Kidney (tissue), 14 donors: ENCODE measurements around the gene DTNB. TPM values are rescaled to one million over a fixed set of nuclear protein-coding genes. Genes with fewer than 3 reads are reported as not detected.
A peak's percentile ranks its signal among the peaks of the same experiment; 100 is the strongest.

Experiments used
- DNase-seq, 5 donors: peaks; one replicate each; pipeline ENCODE4 v3.0.0-alpha.2; 2013 to 2020
- FAIRE-seq: peaks from 2 replicates; lab custom pipeline; 2012; peaks lifted over from hg19 to GRCh38; lab: Jason Lieb, UNC
- H3K27ac ChIP-seq, 2 donors: one replicate each; pipeline ENCODE4 v1.7.0; 2013; ENCODE audit warnings: low read depth in 2 of 2, low read length in 2 of 2, inconsistent platforms in 1 of 2
- H3K27me3 ChIP-seq: one replicate; pipeline ENCODE4 v1.7.1; 2013; ENCODE audit warnings: low read length, inconsistent platforms; ENCODE audit not compliant: control insufficient read depth, insufficient read depth
- H3K36me3 ChIP-seq, 3 donors: one replicate each; pipeline versions ENCODE4 v1.7.0 to v1.7.1; 2013; ENCODE audit warnings: low read length in 3 of 3, control low read depth in 1 of 3, inconsistent platforms in 1 of 3; ENCODE audit not compliant: insufficient read depth in 3 of 3, control insufficient read depth in 2 of 3
- H3K4me1 ChIP-seq, 3 donors: one replicate each; pipeline versions ENCODE4 v1.7.0 to v1.7.1; 2013; ENCODE audit warnings: low read length in 3 of 3, inconsistent platforms in 1 of 3, low read depth in 1 of 3; ENCODE audit not compliant: control insufficient read depth in 2 of 3, insufficient read depth in 2 of 3
- H3K4me3 ChIP-seq, 3 donors: one replicate each; pipeline versions ENCODE4 v1.7.0 to v1.8.1; 2013; ENCODE audit warnings: low read length in 3 of 3, control low read depth in 1 of 3, inconsistent platforms in 1 of 3
- H3K9ac ChIP-seq, 3 donors: one replicate each; pipeline versions ENCODE4 v1.7.0 to v1.7.1; 2013; ENCODE audit warnings: low read length in 3 of 3, control low read depth in 1 of 3, inconsistent platforms in 1 of 3
- H3K9me3 ChIP-seq, 3 donors: one replicate each; pipeline versions ENCODE4 v1.7.0 to v1.7.1; 2013; ENCODE audit warnings: low read length in 3 of 3, control low read depth in 1 of 3, inconsistent platforms in 1 of 3; ENCODE audit not compliant: control insufficient read depth in 2 of 3, insufficient read depth in 1 of 3
- intact Hi-C: fragments of 100-400 bp; cut with DNase I; formaldehyde crosslinking; loops from one replicate; pipeline ENCODE4 v1.11.1; 2022
- polyA plus RNA-seq: library from polyadenylated mRNA; stranded (reverse); fragments of 350-450 nt; fragmentation: Illumina TruSeq; extraction: RNeasy Lipid Tissue Mini Kit (QIAGEN cat#74804); gene quantifications from one replicate; pipeline ENCODE4 v1.2.3, GENCODE V29; 2014; ENCODE audit warnings: low read depth, low replicate concordance; ENCODE audit not compliant: insufficient read depth
- total RNA-seq: library from RNA; stranded (reverse); fragmentation: NEBNext Ultra II Directional; extraction: Animal tissue kit (Norgen Biotek cat#: 25700); gene quantifications from one replicate; pipeline ENCODE4 v1.2.1, GENCODE V29; 2021
- TF ChIP-seq, protein P1 (sequence below): IDR thresholded peaks from 3 replicates; pipeline ENCODE4 v1.5.1; 2012; ENCODE audit warnings: mild to moderate bottlenecking, moderate library complexity, borderline replicate concordance; ENCODE audit not compliant: insufficient read depth; ENCODE audit errors: extremely low read depth
- donor health status: control.
- donor health status: control.
- donor health status: control.
- donor health status: control.
- donor health status: control.
- donor health status: DM: yes; HTN: yes; CAD: no.
- donor health status: Normal renal cell carcinoma (clear cell type).

The DTNB gene
- total and polyA plus RNA-seq, 2 donors from 2014 or later, result 23.0 to 28.1 TPM

DNA sequence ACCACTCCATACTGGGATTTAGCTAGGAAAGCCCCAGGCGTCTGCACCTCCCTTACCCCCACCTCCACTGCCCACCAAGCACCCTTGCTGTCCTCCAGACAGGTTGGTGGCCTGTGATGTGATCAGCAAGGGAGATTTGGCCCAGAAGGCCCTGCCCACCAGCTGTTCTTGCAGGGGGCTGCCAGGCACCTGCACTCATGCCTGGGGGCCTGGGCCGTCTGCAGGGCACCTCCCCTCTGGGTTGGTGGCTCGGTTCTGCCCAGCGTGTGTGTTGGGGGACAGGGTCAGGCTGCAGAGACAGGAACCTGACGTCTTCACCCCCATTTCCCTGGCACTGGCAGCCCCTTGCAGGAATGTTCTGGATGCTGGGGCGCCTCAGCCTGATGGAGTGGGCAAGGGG lies 337.4 kb downstream of the DTNB start:
- no peak for DNase-seq
- Histone ChIP-seq H3K36me3 (no peaks in the 10 kb centered on the region), H3K9me3 (no peaks in the 10 kb centered on the region), H3K27me3 (no peaks in the 10 kb centered on the region), H3K4me1 (peaks cover 0 to 33% (median 0%) of the 10 kb centered on the region in 3 donors), H3K9ac (no peak overlapping the region), H3K27ac (no peak overlapping the region), H3K4me3 (no peak overlapping the region)
- TF ChIP-seq, protein P1, sequence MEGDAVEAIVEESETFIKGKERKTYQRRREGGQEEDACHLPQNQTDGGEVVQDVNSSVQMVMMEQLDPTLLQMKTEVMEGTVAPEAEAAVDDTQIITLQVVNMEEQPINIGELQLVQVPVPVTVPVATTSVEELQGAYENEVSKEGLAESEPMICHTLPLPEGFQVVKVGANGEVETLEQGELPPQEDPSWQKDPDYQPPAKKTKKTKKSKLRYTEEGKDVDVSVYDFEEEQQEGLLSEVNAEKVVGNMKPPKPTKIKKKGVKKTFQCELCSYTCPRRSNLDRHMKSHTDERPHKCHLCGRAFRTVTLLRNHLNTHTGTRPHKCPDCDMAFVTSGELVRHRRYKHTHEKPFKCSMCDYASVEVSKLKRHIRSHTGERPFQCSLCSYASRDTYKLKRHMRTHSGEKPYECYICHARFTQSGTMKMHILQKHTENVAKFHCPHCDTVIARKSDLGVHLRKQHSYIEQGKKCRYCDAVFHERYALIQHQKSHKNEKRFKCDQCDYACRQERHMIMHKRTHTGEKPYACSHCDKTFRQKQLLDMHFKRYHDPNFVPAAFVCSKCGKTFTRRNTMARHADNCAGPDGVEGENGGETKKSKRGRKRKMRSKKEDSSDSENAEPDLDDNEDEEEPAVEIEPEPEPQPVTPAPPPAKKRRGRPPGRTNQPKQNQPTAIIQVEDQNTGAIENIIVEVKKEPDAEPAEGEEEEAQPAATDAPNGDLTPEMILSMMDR, result no peak
- FAIRE-seq, result no peak
- intact Hi-C loops, result no loop called here

DNA sequence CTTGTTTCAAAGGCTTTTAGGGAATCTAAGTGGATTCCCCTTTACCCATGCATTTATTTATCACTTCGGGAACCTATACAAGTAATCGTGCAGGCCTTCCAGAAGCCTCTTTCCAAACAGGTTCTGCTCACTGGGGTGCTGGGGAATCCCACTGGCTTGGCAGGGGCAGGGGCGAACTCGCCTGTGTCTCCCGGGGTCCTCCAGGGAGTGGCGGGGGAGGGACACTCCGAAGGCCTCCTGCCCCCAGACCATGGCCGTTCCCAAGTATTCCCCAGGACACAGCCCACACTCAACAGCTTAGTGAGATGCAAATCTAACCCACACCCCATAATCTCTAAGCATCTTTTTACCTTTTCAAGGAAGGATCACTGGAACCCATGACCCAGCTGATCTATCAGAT lies 338.2 kb downstream of the DTNB start:
- H3K9me3 ChIP-seq, result no peaks in the 10 kb centered on the region
- TF ChIP-seq, protein P1, result no peak
- no peak for FAIRE-seq
- no peak overlapping the region for H3K4me3 ChIP-seq
- no peak overlapping the region for H3K27ac ChIP-seq
- intact Hi-C loops, result no loop called here
- H3K27me3 ChIP-seq, result no peaks in the 10 kb centered on the region
- H3K36me3 ChIP-seq, result no peaks in the 10 kb centered on the region
- peaks cover 0 to 38% (median 3%) of the 10 kb centered on the region in 3 donors for H3K4me1 ChIP-seq
- DNase-seq, result no peak
- no peak overlapping the region for H3K9ac ChIP-seq

DNA sequence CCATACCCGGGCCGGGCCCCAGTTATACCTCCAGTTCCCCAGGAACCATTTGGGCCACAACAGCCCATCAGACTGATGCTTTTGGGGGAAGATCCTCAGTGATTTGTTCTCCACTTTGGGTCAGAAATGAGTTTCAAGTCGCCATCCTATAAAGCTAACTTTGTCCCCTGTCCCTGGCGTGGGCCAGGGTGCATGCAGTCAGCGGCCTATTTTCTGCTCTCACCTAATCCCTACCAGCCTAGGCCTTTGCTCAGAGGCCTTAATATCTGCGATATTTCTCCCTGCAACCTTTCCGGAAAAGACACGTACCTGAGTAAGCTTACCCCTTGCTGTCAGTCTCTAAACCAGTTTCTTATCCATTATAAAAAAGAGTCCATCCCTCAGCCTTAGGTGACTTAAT lies 338.9 kb downstream of the DTNB start:
- Histone ChIP-seq H3K36me3 (no peaks in the 10 kb centered on the region), H3K9me3 (no peaks in the 10 kb centered on the region), H3K4me3 (no peak overlapping the region), H3K9ac (no peak overlapping the region), H3K27me3 (no peaks in the 10 kb centered on the region), H3K4me1 (peaks cover 0 to 31% (median 3%) of the 10 kb centered on the region in 3 donors), H3K27ac (no peak overlapping the region)
- TF ChIP-seq, protein P1, result no peak
- DNase-seq (no peak), FAIRE-seq (no peak)
- intact Hi-C loops, result no loop called here

DNA sequence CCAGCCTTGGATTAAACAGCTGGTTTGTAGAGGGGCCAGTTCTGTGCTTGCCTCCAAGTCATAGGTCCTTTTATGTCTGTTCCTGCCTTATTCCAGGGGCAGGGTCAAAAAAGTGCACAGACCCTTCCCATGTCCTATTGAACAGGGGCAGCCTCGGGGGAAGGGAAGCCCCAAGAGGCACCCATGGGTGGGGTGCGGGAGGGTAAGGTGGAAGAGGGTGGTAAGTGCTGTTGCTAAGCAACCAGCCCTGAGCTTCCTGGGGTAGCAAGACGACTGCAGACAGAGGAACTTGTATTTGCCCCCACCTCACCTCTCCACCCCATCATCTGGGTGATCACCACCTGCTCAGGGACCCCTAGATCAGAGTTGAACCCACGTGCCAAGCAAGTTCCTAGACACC lies 339.4 kb downstream of the DTNB start:
- intact Hi-C loops, result no loop called here
- H3K9me3 ChIP-seq, result no peaks in the 10 kb centered on the region
- peak in 1 of 5 donors; percentile 41 for DNase-seq
- peaks cover 0 to 27% (median 3%) of the 10 kb centered on the region in 3 donors for H3K4me1 ChIP-seq
- no peak overlapping the region for H3K9ac ChIP-seq
- H3K36me3 ChIP-seq, result no peaks in the 10 kb centered on the region
- no peak overlapping the region for H3K4me3 ChIP-seq
- H3K27me3 ChIP-seq, result no peaks in the 10 kb centered on the region
- H3K27ac ChIP-seq, result no peak overlapping the region
- TF ChIP-seq, protein P1, result no peak
- FAIRE-seq, result no peak
